Esophagus squamous epithelium (tissue), 5 donors: ENCODE data around the gene SMARCA2. TPM values are rescaled to one million over a fixed set of nuclear protein-coding genes. Genes with fewer than 3 reads are reported as not detected.
A peak's percentile ranks its signal among the peaks of the same experiment; 100 is the strongest.

Experiments
- DNase-seq: peaks from one replicate; lab custom pipeline; 2025; lab: John Stamatoyannopoulos, UW
- H3K27ac ChIP-seq, 4 donors: fragments of 200-600 bp; sonication (generic); one replicate each; pipeline ENCODE4 v1.5.1; 2016 to 2019; ENCODE audit warnings: mild to moderate bottlenecking in 1 of 4
- H3K27me3 ChIP-seq, 4 donors: fragments of 200-600 bp; sonication (generic); 1 replicate in 3 of 4; 2 replicates in 1 of 4; pipeline versions ENCODE4 v1.5.1 to v1.6.0; 2017 to 2021; ENCODE audit warnings: antibody characterized with exemption in 1 of 4
- H3K36me3 ChIP-seq, 3 donors: fragments of 200-600 bp; sonication (generic); one replicate each; pipeline ENCODE4 v1.5.1; 2016 to 2019
- H3K4me1 ChIP-seq, 3 donors: fragments of 200-600 bp; sonication (generic); one replicate each; pipeline ENCODE4 v1.5.1; 2017 to 2019
- H3K4me3 ChIP-seq, 4 donors: fragments of 200-600 bp; sonication (generic); 1 replicate in 3 of 4; 2 replicates in 1 of 4; pipeline ENCODE4 v1.5.1; 2016 to 2019; ENCODE audit warnings: mild to moderate bottlenecking in 2 of 4, moderate library complexity in 1 of 4
- H3K9me3 ChIP-seq, 3 donors: fragments of 200-600 bp; sonication (generic); one replicate each; pipeline ENCODE4 v1.5.1; 2016 to 2019
- CTCF ChIP-seq, 6 experiments: fragments of 450-650 bp in 4 of 6; fragments of 200-600 bp in 2 of 6; sonication (generic) in 2 of 6; IDR thresholded peaks; one replicate each; pipeline ENCODE4 v1.5.1; 2016 to 2019; ENCODE audit warnings: antibody characterized with exemption in 6 of 6, mild to moderate bottlenecking in 4 of 6, moderate library complexity in 4 of 6
- POLR2A ChIP-seq, 4 donors: fragments of 450-650 bp; IDR thresholded peaks; one replicate each; pipeline ENCODE4 v1.6.1; 2017; ENCODE audit warnings: antibody characterized with exemption in 4 of 4, mild to moderate bottlenecking in 4 of 4, moderate library complexity in 3 of 4
- WGBS, 2 donors: methylation state at CpG; one replicate each; pipeline ENCODE4 v1.1.5; 2018; 5-methylcytosine and 5-hydroxymethylcytosine counted together
- intact Hi-C: fragments of 100-400 bp; cut with DNase I; formaldehyde crosslinking; loops from one replicate; pipeline ENCODE4 v1.15.0; 2022
- total RNA-seq, 4 donors: library from RNA; depleted of rRNA; stranded (reverse); fragments of >200 nt; gene quantifications; one replicate each; pipeline ENCODE4 v1.1.0, GENCODE V29; 2016
- donor health status: DM: yes; HTN: yes; CAD: no.

The SMARCA2 gene
- 10 to 100 TPM; 51.0 to 93.3 (median 64.1) TPM for total RNA-seq

GRCh38 chr9:2014696-2015580, at the start of gene SMARCA2:
TSS of gene SMARCA2 (plus strand) at chr9:2015347. CDS start at chr9:2029023, 13,676 bp downstream.
- peak within 1 kb of the TSS; percentile 60 to 89 (median 82) for H3K4me3 ChIP-seq
- H3K36me3 ChIP-seq = no peaks in the 10 kb centered on the region
- no peaks in the 10 kb centered on the region for H3K27me3 ChIP-seq
- H3K27ac ChIP-seq = peak within 1 kb of the TSS; percentile 97 to 99 (median 98)
- peaks cover 11 to 35% (median 19%) of the 10 kb centered on the region in 3 donors for H3K4me1 ChIP-seq
- intact Hi-C loops = no loop called here
- WGBS, 2 donors = 0 to 1% methylated on average over 28 to 37 of the region's 71 CpGs
- TF ChIP-seq CTCF (IDR thresholded peaks at IDR 0.05) = no peak
- peak in 3 of 4 donors; percentile 42 to 95 (median 94) for TF ChIP-seq POLR2A (IDR thresholded peaks at IDR 0.05)
- no peaks in the 10 kb centered on the region for H3K9me3 ChIP-seq
- peak; percentile 87 for DNase-seq

- H3K27ac ChIP-seq = no peak overlapping the region
- no peak overlapping the region for H3K4me3 ChIP-seq
- H3K36me3 ChIP-seq = no peaks in the 10 kb centered on the region
- H3K9me3 ChIP-seq = no peaks in the 10 kb centered on the region
- 82 to 92% methylated on average over 9 of the region's 9 CpGs for WGBS, 2 donors
- H3K4me1 ChIP-seq = no peaks in the 10 kb centered on the region
- intact Hi-C loops = no loop called here
- no peak for DNase-seq
- H3K27me3 ChIP-seq = no peaks in the 10 kb centered on the region
- TF ChIP-seq POLR2A (IDR thresholded peaks at IDR 0.05) = no peak
- TF ChIP-seq CTCF (IDR thresholded peaks at IDR 0.05) = no peak
These were observed 48.3 kb upstream of the SMARCA2 start for GRCh38 chr9:1966725-1967366.

GRCh38 chr9:1969160-1969559, 46.0 kb upstream of the SMARCA2 start:
- H3K36me3 ChIP-seq = no peaks in the 10 kb centered on the region
- no peak overlapping the region for H3K4me3 ChIP-seq
- no peaks in the 10 kb centered on the region for H3K9me3 ChIP-seq
- no peak overlapping the region for H3K27ac ChIP-seq
- WGBS, 2 donors = 50 to 87% methylated on average over 1 of the region's 1 CpG
- no peaks in the 10 kb centered on the region for H3K4me1 ChIP-seq
- H3K27me3 ChIP-seq = no peaks in the 10 kb centered on the region
- intact Hi-C loops = no loop called here
- DNase-seq = no peak
- TF ChIP-seq CTCF (IDR thresholded peaks at IDR 0.05) (no peak), POLR2A (IDR thresholded peaks at IDR 0.05) (no peak)

- H3K27me3 ChIP-seq = no peaks in the 10 kb centered on the region
- H3K36me3 ChIP-seq = no peaks in the 10 kb centered on the region
- 60 to 67% methylated on average over 1 of the region's 1 CpG for WGBS, 2 donors
- no peak for DNase-seq
- no peak for TF ChIP-seq POLR2A (IDR thresholded peaks at IDR 0.05)
- no peak for TF ChIP-seq CTCF (IDR thresholded peaks at IDR 0.05)
- no peaks in the 10 kb centered on the region for H3K9me3 ChIP-seq
- no peaks in the 10 kb centered on the region for H3K4me1 ChIP-seq
- no peak overlapping the region for H3K4me3 ChIP-seq
- intact Hi-C loops = no loop called here
- no peak overlapping the region for H3K27ac ChIP-seq
These were observed 45.2 kb upstream of the SMARCA2 start for GRCh38 chr9:1969898-1970297.

GRCh38 chr9:1972672-1973071, 42.5 kb upstream of the SMARCA2 start:
- Histone ChIP-seq H3K4me1 (peaks cover 0 to 9% (median 2%) of the 10 kb centered on the region in 3 donors), H3K27me3 (no peaks in the 10 kb centered on the region), H3K27ac (no peak overlapping the region), H3K4me3 (no peak overlapping the region), H3K36me3 (no peaks in the 10 kb centered on the region), H3K9me3 (no peaks in the 10 kb centered on the region)
- intact Hi-C loops = no loop called here
- DNase-seq = no peak
- no peak for TF ChIP-seq CTCF (IDR thresholded peaks at IDR 0.05)
